Measurements from ENCODE around the gene FUT9. TPM values are rescaled to one million over a fixed set of nuclear protein-coding genes. Genes with fewer than 3 reads are reported as not detected.

Gene FUT9
- total and polyA plus RNA-seq, 2 experiments from 2014 or later: 2.1 to 6.8 TPM

DNA sequence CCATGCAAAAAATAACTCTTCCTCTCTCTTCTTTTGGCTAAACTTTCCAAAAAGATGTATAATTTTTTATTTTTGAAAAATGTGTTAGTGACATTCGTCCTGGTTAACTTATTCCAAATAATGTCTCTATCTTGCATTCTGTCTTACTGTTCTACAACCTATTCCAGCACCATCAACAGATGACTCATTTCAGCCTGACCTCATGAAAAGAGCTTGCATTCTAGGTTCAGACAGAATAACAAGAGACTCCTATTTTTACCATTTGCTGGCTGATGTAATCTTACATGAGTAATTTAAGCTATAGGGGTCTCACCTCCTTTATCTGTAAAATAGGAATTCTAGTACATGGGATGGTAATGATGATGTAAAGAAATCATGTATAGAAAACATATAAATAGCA is 109.0 kb downstream of the FUT9 start:
- Mint-ChIP-seq H3K4me1 (peaks cover 17% of the 10 kb centered on the region), H3K4me3 (no peak overlapping the region), H3K9me3 (peaks cover 4% of the 10 kb centered on the region; the same call in 1 of the 3 replicates), H3K27ac (peak overlapping the region; percentile 75), H3K27me3 (ENCODE audit: insufficient read depth, low read depth, poor library complexity) (no peaks in the 10 kb centered on the region), H3K36me3 (ENCODE audit: low read depth) (peaks cover 8% of the 10 kb centered on the region; the same call in 2 of the 3 replicates)
- no peaks in the 10 kb centered on the region for H3F3A ChIP-seq (replicated peaks; ENCODE audit: low read depth)
- no peaks in the 10 kb centered on the region for H3K79me2 ChIP-seq (replicated peaks; ENCODE audit: insufficient read depth)
- H3K9me2 ChIP-seq (ENCODE audit: insufficient read depth): no peaks in the 10 kb centered on the region
- no peaks in the 10 kb centered on the region for H4K20me1 ChIP-seq (replicated peaks; ENCODE audit: insufficient read depth)
- no peak overlapping the region for H3K27ac ChIP-seq (ENCODE audit: low read depth)
- no peak for ATAC-seq
- TF ChIP-seq, protein P1, sequence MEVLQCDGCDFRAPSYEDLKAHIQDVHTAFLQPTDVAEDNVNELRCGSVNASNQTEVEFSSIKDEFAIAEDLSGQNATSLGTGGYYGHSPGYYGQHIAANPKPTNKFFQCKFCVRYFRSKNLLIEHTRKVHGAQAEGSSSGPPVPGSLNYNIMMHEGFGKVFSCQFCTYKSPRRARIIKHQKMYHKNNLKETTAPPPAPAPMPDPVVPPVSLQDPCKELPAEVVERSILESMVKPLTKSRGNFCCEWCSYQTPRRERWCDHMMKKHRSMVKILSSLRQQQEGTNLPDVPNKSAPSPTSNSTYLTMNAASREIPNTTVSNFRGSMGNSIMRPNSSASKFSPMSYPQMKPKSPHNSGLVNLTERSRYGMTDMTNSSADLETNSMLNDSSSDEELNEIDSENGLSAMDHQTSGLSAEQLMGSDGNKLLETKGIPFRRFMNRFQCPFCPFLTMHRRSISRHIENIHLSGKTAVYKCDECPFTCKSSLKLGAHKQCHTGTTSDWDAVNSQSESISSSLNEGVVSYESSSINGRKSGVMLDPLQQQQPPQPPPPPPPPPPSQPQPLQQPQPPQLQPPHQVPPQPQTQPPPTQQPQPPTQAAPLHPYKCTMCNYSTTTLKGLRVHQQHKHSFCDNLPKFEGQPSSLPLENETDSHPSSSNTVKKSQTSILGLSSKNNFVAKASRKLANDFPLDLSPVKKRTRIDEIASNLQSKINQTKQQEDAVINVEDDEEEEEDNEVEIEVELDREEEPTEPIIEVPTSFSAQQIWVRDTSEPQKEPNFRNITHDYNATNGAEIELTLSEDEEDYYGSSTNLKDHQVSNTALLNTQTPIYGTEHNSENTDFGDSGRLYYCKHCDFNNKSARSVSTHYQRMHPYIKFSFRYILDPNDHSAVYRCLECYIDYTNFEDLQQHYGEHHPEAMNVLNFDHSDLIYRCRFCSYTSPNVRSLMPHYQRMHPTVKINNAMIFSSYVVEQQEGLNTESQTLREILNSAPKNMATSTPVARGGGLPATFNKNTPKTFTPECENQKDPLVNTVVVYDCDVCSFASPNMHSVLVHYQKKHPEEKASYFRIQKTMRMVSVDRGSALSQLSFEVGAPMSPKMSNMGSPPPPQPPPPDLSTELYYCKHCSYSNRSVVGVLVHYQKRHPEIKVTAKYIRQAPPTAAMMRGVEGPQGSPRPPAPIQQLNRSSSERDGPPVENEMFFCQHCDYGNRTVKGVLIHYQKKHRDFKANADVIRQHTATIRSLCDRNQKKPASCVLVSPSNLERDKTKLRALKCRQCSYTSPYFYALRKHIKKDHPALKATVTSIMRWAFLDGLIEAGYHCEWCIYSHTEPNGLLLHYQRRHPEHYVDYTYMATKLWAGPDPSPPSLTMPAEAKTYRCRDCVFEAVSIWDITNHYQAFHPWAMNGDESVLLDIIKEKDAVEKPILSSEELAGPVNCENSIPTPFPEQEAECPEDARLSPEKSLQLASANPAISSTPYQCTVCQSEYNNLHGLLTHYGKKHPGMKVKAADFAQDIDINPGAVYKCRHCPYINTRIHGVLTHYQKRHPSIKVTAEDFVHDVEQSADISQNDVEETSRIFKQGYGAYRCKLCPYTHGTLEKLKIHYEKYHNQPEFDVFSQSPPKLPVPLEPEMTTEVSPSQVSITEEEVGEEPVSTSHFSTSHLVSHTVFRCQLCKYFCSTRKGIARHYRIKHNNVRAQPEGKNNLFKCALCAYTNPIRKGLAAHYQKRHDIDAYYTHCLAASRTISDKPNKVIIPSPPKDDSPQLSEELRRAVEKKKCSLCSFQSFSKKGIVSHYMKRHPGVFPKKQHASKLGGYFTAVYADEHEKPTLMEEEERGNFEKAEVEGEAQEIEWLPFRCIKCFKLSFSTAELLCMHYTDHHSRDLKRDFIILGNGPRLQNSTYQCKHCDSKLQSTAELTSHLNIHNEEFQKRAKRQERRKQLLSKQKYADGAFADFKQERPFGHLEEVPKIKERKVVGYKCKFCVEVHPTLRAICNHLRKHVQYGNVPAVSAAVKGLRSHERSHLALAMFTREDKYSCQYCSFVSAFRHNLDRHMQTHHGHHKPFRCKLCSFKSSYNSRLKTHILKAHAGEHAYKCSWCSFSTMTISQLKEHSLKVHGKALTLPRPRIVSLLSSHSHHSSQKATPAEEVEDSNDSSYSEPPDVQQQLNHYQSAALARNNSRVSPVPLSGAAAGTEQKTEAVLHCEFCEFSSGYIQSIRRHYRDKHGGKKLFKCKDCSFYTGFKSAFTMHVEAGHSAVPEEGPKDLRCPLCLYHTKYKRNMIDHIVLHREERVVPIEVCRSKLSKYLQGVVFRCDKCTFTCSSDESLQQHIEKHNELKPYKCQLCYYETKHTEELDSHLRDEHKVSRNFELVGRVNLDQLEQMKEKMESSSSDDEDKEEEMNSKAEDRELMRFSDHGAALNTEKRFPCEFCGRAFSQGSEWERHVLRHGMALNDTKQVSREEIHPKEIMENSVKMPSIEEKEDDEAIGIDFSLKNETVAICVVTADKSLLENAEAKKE (CRISPR knock-in tag; IDR thresholded peaks at IDR 0.05): no peak
- TF ChIP-seq NANOG (IDR thresholded peaks at IDR 0.05; ENCODE audit: borderline replicate concordance) (no peak), CREB1 (CRISPR knock-in tag; IDR thresholded peaks at IDR 0.05; ENCODE audit: low read depth) (no peak), EZH2phosphoT487 (IDR thresholded peaks at IDR 0.05; ENCODE audit: unreplicated experiment) (no peak), STAT1 (IDR thresholded peaks at IDR 0.05; ENCODE audit: unreplicated experiment) (no peak), POLR2AphosphoS5 (IDR thresholded peaks at IDR 0.05; ENCODE audit: low read depth) (no peak), JUNB (IDR thresholded peaks at IDR 0.05; ENCODE audit: unreplicated experiment) (no peak), ZNF331 (CRISPR knock-in tag; IDR thresholded peaks at IDR 0.05; ENCODE audit: low read depth) (no peak), ZNF114 (CRISPR knock-in tag; IDR thresholded peaks at IDR 0.05) (no peak), EZH2 (IDR thresholded peaks at IDR 0.05; ENCODE audit: low read depth, unreplicated experiment) (no peak)
- TF ChIP-seq, protein P2, sequence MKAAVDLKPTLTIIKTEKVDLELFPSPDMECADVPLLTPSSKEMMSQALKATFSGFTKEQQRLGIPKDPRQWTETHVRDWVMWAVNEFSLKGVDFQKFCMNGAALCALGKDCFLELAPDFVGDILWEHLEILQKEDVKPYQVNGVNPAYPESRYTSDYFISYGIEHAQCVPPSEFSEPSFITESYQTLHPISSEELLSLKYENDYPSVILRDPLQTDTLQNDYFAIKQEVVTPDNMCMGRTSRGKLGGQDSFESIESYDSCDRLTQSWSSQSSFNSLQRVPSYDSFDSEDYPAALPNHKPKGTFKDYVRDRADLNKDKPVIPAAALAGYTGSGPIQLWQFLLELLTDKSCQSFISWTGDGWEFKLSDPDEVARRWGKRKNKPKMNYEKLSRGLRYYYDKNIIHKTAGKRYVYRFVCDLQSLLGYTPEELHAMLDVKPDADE (IDR thresholded peaks at IDR 0.05): no peak
- TF ChIP-seq, protein P3, sequence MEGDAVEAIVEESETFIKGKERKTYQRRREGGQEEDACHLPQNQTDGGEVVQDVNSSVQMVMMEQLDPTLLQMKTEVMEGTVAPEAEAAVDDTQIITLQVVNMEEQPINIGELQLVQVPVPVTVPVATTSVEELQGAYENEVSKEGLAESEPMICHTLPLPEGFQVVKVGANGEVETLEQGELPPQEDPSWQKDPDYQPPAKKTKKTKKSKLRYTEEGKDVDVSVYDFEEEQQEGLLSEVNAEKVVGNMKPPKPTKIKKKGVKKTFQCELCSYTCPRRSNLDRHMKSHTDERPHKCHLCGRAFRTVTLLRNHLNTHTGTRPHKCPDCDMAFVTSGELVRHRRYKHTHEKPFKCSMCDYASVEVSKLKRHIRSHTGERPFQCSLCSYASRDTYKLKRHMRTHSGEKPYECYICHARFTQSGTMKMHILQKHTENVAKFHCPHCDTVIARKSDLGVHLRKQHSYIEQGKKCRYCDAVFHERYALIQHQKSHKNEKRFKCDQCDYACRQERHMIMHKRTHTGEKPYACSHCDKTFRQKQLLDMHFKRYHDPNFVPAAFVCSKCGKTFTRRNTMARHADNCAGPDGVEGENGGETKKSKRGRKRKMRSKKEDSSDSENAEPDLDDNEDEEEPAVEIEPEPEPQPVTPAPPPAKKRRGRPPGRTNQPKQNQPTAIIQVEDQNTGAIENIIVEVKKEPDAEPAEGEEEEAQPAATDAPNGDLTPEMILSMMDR (conservative IDR thresholded peaks at IDR 0.05; ENCODE audit: low read depth in 2 of 2): no peak
- TF ChIP-seq, protein P4, sequence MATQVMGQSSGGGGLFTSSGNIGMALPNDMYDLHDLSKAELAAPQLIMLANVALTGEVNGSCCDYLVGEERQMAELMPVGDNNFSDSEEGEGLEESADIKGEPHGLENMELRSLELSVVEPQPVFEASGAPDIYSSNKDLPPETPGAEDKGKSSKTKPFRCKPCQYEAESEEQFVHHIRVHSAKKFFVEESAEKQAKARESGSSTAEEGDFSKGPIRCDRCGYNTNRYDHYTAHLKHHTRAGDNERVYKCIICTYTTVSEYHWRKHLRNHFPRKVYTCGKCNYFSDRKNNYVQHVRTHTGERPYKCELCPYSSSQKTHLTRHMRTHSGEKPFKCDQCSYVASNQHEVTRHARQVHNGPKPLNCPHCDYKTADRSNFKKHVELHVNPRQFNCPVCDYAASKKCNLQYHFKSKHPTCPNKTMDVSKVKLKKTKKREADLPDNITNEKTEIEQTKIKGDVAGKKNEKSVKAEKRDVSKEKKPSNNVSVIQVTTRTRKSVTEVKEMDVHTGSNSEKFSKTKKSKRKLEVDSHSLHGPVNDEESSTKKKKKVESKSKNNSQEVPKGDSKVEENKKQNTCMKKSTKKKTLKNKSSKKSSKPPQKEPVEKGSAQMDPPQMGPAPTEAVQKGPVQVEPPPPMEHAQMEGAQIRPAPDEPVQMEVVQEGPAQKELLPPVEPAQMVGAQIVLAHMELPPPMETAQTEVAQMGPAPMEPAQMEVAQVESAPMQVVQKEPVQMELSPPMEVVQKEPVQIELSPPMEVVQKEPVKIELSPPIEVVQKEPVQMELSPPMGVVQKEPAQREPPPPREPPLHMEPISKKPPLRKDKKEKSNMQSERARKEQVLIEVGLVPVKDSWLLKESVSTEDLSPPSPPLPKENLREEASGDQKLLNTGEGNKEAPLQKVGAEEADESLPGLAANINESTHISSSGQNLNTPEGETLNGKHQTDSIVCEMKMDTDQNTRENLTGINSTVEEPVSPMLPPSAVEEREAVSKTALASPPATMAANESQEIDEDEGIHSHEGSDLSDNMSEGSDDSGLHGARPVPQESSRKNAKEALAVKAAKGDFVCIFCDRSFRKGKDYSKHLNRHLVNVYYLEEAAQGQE (IDR thresholded peaks at IDR 0.05; ENCODE audit: unreplicated experiment): no peak
- H3K4me3 ChIP-seq: no peak overlapping the region
- no peak for DNase-seq (ENCODE audit: low spot score)
- no peak overlapping the region for H3K4me2 ChIP-seq
- no peak overlapping the region for H2AFZ ChIP-seq
- no peaks in the 10 kb centered on the region; the same call in 1 of the 2 replicates for H3K36me3 ChIP-seq (ENCODE audit: insufficient read depth)
- H3K27me3 ChIP-seq (ENCODE audit: insufficient read depth): no peaks in the 10 kb centered on the region
- no peaks in the 10 kb centered on the region for H3K4me1 ChIP-seq (ENCODE audit: insufficient read depth)

All from GM23338 (cell line).